NCI-H526 (cell line): ENCODE results near the gene OGFOD2.

Experiments
- DNase-seq, 2 experiments: peaks; one replicate each; lab custom pipeline; 2025; lab: John Stamatoyannopoulos, UW

OGFOD2 gene

DNA sequence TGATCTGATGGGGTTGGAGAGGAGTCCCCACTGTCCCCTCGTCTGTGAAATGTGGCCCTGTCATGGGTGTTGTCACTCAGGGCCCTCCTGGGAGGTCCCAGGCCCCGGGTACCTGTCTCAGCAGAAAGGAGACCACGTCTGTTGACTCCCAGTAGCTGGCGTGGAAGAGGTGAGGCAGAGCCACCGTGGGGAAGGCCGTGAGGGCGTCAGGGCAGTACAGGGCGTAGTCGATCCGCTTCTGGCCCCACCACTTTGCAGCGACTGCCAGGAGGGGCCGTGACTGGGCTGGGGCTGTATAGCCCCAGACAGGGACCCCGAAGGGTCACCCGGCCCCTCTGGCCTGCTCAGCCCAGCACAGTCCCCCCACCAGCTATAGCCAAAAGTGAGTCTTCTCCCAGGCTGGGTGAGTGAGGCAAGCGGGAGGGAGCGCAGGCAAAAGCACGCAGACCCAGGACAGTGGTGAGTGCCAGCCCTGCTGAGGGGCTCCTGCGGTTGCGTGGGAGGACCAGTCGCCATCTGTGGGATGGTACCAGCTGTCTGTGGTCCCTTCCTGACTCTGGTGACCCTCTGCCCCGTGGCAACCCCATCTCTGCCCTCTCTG lies 13.7 kb downstream of the OGFOD2 start:
- no peak for DNase-seq

- no peak for DNase-seq
Measured at GRCh38 chr12:122989225-122989839, 14.3 kb downstream of the OGFOD2 start.

- no peak for DNase-seq
Measured at GRCh38 chr12:122989874-122990419, 14.9 kb downstream of the OGFOD2 start.

GRCh38 chr12:122990561-122990960 lies 15.5 kb downstream of the OGFOD2 start:
- no peak for DNase-seq

DNA sequence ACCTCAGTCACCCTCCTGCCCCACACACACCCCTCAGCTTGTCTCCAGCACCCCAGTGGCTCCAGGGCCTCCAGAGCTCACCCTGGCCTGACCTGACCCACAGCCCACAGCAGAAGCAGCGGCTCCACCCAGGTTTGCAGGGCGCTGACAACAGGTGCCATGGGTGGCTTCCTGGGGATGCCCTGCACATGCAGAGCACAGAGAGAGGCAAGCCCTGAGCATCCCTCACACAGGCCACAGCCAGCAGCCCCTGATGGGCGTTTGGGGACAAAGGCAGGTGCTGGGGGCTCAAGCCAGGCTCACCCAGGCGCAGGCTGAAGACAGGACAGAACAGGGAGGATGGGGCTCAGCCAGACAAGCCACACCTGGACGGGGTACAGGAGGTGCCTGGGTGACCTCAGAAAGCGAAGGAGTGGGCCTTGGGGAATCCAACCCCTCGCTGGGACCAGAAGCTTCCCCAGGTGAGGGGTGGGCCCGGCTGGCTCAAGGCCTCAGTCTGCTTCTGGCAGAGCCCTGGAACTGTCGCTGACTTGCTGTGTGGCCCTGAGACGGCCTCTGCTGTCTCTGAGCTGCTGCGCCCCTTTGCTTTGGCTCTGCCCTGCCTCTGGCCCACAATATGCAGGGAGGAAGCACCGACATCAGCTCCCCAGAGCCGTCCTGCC lies 16.0 kb downstream of the OGFOD2 start:
- DNase-seq: no peak

GRCh38 chr12:122991623-122992275 lies 16.7 kb downstream of the OGFOD2 start:
- DNase-seq: no peak

DNA sequence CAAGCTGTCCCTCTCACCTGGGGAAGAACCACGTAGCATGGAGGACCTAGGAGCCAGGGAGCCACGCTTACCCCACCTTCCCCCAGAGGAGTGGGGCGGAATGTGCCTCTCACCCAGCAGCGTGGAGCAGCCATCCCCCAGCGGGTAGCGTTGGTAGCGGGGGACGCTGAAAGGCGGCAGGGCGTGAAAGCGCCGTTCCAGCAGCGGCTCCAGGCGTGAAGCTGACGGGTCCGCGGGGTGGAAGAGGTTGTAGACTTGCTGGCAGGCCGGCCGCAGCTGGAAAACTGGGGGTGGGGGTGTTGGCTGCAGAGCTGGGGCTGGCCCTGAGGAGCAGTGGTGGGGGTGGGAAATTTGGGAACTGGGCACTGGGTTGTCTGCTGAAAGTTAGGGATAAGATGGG lies 17.3 kb downstream of the OGFOD2 start:
- DNase-seq: peak in 1 of 2 experiments; percentile 46

GRCh38 chr12:122994140-122994675 lies 19.2 kb downstream of the OGFOD2 start:
- no peak for DNase-seq

GRCh38 chr12:122994781-122995502 lies 19.9 kb downstream of the OGFOD2 start:
- DNase-seq: no peak

DNA sequence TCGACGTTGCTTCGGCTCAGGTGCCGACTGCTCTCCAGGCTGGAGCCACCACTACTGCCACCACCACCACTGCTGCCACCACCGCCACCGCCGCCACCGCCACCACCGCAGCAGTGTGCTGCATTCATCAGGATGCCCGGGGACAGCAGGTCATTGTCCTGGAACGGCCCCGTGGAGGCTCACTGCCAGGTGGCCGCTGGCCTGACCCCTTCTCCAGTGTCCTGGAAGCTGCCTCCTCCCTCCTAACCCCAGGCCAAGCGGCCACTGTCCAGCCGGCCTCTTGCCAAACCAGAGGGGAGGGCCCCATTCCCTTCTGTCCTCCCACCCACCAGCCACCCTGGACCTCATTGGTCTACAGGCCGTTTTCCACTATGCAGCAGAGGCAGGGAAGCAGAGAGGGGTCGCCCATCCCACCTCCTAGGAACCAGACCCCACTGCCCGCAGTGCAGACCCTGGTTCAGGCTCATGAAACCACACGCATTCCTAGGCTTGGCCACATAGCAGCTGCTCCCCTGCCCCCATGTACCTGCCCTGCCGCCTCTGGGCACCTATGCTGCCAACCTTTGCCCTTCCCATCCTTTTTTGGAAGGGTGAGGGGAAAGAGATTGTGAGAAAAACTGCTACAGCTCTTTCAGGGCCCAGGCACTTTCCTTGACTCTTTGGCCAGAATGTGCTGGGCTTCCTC lies 20.6 kb downstream of the OGFOD2 start:
- no peak for DNase-seq

DNA sequence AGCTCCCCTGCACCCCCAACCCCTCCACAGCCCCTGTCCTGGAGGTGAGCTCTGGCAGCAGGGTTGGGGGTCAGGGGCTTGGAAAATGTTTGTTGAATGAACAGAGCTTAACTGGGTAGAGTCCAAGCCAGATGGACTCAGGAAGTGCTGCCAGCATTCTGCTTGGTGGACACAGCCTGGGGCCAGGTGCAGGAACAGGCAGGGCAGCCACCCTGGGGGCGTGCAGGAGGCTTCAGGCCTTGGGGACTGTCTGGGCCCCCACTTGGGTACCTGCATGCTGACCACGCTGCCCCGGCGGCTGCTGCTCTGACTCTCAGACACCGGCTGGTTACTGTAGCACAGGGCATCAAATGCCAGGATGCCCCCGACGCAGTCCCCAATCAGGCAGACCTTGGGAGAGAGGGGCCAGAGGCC lies 21.2 kb downstream of the OGFOD2 start:
- DNase-seq: no peak

DNA sequence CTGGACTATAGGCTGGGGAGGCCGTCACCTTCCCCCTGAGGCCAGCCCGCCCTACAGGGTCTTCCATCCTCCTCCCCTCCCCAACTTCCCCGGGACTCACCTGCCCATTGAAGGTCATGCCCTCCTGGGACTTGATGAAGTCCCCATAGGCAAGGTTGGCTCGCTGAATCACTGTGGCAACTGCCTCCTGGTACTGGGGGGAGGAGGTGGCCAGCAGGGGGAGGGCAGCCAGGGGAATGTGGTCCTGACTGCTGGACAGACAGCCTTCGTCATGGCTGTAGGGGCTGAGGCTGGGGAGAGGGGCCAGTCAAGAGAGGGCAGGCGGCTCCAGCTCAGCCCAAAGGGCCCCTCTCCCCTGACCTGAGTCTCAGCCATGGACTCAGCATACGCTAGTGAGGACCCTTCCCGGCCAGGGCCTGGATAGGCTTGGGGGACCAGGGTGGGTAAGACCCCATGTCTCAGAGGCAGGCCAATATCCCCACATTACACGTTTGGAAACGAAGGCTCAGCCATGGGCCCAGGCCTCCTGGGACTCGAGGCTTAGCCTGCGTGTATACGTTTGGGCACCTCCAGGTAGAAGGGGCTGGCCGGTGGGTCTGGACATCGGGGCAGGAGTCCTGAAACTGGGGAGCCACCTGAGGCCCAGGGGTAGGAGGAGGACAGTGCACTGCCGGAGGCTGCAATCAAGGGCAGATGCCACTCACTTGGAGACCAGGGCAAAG lies 21.7 kb downstream of the OGFOD2 start:
- no peak for DNase-seq

GRCh38 chr12:122997343-122998250 lies 22.6 kb downstream of the OGFOD2 start:
- DNase-seq: no peak

DNA sequence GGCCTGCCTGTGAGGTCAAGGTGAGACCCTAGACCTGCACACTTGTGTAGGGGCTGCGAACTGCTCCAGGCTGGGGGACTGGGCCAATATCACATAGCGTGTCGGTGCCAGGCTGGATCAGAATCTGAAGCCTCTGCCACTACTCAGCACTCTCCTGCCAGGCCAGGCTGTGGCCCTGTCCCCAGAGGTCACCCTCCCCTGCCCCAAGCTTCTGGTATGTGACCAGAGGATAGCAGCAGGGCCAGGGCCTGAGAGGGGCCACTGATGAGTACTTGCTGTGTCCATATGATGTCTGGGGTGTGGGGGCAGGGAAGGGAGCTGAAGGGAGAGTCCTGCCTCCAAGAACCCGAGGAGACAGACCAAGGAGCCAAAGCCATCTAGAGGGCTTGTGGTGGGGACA lies 23.3 kb downstream of the OGFOD2 start:
- DNase-seq: no peak

- DNase-seq: no peak
Measured at GRCh38 chr12:122999196-122999946, 24.3 kb downstream of the OGFOD2 start.

DNA sequence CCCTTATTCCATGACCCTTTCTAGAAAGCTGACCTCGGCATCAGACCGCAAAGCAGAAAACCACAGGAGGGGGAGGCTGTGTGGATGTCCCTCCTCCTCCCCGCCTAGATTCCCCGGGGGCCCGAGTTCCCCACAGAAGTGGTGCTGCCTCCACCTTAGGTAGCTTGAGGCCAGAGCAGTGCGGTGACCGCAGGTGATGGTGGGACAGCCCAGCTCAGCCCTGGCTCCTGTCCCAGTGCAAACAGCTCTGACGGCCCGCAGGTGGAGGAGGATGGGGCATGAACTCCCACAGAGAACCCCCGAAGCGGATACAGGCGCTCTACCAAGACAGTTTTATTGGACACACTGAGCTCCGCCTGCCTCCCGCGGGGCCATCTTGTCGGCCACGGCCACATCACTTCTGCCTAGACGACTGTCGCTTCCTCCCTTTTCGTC lies 25.0 kb downstream of the OGFOD2 start:
- no peak for DNase-seq

DNA sequence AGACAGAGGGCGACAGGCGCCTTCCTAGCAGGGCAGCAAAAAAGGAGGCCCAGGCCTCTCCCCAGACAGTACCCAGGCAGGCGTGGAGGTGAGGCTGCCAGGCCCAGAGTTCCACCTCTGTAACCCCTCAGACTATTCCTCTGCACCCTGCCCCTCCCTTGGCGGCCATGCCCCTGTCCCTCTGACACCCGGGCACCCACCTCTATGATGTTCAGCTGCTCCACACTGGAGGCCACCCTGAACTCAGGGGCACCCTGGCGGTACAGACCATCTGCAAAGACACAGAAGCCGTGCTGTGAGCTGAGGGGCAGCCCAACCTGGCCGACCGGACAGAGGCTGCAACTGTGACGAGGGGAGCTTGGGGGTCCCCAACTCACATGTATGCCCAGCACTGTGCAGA lies 25.5 kb downstream of the OGFOD2 start:
- DNase-seq: no peak

DNA sequence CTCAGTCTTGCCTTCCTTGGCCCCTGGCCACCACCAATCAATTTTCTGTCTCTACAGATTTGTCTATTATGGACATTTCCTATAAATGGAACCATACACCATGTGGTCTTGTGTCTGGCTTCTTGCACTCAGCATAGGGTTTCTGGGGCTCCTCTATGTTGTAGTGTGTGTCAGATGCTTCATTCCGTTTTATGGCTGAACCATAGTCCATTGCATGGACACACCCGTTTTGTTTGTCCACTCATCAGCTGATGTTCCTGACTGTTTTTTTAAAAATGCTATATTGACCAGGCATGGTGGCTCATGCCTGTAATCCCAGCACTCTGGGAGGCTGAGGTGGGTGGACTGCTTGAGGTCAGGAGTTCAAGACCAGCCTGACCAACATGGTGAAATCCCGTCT lies 26.4 kb downstream of the OGFOD2 start:
- no peak for DNase-seq

DNA sequence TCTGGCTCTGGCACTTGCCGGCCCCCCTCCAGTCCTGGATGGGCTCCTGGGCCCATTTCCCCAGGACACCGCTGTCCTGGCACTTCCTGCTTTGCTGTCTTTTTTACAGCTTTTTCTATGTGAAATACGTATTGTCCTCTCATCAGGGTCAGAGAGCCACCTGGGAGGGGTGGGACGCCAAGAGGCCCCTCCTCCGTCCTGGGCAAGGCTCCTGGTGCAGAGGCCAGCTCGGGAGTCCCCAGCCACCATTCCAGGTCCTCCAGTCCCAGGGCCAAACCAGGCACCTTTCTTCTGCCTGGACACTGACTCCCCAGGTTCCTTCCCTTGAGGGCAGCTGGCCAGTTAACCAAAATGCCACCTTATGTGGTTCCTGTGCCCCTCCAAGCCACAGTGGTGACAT lies 28.2 kb downstream of the OGFOD2 start:
- no peak for DNase-seq
